Stimulated activated CD4-positive, alpha-beta T cell treated with anti-CD3 and anti-CD28 coated beads, Interleukin-2, amount 100 ng/mL, for 48 hours (primary cell): ENCODE measurements around the gene RAB3C.

Source experiments
- DNase-seq, 2 donors: peaks; one replicate each; pipeline ENCODE4 v3.0.0-alpha.2; 2020

Gene RAB3C

DNA sequence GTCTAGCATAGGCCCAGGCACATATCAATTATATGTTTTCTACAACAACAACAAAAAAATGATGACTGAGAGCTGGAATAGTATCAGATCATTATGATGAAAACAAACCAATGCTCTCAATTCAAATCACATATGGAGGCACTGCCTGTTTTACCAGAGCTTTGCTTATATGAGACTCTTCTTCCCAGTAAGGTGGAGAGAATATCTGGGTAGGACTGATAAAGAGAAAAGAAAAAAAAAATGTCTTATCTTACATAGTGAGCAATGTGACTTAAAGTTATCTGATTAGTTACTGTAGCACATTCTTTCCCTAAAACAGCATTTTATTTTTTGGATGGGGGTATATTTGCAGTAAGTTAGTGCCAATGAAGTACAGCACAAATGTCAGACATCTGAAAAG lies 154.8 kb downstream of the RAB3C start:
- no peak for DNase-seq

DNA sequence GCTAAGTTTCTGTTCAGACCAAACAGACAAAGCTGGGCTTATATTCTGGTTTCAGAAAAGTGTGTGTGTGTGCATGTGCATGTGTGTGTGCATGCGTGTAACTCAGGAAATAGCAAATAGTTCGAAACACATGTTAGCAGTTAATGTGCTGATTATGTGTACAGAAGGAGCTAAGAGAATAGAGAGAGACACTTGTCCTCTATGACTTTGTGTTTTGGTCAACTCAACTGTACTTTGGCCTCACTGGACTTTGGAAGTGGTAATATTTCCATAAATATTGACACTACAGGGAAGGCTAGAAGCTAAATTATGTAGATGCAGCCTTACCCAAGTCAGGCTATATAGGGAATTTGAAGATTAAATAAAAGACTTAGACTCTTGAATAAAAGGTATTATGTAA lies 155.5 kb downstream of the RAB3C start:
- no peak for DNase-seq

DNA sequence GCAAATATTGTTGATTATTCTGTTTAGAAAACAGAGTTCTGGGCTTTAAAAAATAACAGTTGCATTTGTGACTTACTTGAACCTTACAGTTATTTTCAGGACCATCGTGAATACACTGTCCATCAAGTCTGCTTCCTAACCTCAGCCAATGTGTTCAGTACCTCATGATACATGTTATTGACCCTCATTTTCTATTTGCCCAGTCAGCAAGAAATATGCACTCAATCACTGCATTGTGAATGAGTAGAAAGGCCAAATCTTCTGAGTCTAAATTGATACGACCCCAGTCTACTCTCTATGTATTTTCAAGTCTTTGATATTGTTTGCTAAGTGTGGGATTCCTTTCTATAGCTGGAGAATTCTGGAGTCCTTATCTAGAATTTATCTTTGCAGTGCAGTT lies 156.2 kb downstream of the RAB3C start:
- DNase-seq: no peak

DNA sequence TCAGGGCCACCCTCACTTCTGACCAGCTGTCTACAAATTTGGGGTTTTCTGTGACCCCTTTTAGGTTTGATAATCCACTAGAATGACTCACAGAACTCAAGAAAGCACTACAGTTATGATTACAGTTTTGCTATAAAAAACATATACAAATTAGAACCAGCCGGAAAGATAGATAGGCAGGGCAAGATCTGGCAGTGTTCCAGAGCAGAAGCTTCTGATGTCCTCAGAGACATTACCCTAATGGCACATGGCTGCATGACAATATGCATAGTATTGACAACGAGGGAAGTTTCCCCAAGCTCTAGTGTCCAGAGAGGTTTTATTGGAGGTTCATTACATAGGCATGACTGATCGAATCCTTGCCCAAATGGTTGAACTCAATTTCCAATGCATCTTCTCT lies 158.1 kb downstream of the RAB3C start:
- no peak for DNase-seq

DNA sequence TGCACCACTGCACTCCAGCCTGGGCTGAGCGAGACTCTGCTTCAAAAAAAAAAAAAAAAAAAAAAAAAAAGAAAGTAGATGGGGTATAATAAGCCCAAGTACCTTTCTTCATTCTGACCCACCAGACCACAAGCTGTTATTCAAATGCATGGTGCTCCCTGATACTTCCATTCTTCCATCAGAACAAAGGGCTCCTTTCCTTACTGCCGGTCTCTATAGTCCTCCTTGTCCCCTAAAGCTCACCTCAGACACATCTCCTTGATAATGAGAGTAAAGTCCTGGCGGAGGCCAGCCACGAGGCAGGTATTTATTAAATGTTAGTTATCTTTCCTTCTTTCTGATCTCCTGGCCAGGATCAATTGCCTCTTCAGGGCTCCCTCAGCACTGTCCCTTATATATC lies 162.5 kb downstream of the RAB3C start:
- DNase-seq: no peak

DNA sequence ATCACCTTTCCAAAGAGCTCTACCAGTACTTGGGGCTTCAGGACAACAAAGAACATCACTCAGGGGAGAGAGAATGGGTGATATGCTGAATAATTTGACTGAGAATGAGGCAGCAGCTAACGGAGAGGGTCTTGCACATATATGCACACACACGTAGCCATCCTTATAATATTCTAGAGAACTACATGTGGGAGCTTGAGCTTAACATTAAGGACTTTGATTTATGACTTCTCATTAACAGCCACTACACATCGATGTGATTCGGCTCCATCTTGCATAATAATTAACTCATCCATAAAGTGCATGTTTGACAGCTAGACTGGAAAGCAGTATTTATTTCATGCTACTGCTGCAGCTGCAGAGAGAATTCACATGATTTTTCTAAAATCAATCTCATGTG lies 163.4 kb downstream of the RAB3C start:
- DNase-seq: no peak

DNA sequence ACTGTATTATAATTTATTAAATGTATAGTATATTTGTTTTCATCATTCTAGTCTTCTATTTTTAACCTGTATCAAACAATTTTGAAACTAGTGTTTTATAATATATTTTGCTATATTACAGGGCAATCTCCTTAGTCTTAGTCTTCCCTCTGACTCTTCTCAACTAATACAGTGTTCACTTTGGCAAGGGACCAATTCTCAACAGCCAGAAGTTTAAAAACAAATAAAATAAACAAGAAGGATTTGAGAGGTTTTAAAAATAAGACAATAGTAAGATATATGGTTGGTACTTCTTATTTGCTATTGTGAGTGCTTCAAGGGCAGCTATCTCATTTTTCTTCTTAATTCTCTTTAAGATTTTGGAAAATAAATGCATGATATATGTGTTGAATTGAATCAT lies 167.2 kb downstream of the RAB3C start:
- DNase-seq: no peak

DNA sequence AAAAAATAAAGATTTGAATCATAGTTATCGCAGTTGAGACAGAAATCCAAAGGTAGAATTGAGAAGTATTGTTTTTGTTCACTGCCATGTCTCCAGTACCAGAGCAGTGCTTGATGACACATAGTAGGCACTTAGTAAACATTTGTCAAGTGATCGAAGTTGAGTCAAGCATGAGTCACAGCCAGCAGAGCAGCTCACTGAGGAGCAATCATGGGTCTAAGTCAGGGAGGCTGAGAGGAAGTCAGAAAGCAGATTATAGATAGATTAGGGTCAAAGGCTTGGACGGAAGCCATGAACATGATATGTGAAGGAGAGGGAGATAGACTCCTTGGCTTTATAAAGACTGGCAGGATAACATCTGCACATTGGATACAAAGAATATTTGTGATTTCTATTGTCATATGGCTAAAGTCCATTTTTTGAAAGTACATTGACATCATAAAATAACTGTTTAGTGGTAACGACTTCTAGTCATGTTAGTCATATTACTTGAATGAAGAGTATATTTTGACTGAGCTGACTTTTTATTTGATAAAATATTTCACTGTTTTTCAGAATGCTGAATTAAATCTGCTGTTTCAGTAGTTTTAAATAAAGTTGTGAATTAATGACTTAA lies 168.5 kb downstream of the RAB3C start:
- DNase-seq: no peak

DNA sequence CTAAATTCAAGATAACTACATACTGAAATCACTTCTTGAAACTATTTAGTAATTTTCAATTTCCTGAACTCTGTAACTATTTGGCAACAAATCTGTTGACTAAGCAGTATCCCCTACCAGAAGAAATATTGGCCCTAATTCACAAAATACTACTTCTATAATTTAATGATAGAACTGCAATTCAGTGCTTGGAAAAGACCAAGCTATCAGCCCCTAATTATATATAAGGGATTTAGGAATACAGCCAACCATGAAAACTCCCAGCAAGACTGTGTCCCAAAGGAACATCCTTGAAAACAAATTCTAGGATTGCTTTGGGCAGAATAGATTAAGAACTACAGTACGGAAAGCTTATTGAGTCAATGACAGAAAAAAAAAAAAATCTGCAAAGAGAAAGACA lies 169.2 kb downstream of the RAB3C start:
- DNase-seq: no peak

DNA sequence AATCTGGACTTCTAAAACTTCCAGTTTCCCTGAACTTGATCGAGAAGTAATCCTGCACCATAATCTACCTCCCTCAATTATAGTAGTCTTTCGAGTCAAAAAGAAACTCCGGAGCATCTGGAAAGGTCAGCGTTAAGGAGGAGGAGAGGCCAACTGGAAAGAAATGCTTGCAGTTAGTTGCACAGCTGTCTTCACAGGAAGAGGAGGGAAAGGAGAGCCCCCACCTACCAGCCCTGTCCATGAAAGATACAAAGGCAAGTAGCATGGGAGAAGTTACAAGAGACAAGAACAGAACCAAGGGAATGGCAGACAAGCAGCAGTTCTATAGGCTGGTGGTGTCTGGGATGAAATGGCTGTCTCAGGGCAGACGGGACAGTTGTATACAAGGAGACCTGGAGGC lies 170.6 kb downstream of the RAB3C start:
- DNase-seq: no peak

DNA sequence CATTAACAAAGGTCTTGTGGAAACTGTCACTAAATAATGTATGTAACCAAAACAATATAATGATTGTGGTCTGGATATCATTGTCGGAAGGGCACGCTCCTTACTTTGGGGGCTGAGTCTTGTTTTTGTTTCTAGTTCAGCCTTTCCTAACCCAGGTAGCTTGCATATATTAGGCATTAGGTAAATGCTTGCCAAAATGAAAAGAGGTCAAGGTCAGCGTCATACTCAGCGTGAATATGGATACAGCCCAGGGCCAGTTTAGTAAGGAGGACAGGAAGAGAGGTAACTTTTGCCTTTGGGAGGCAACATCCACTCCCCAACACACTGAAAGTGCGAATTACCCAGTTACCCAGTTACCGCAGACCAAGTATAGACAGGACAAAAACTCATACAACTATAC lies 171.4 kb downstream of the RAB3C start:
- no peak for DNase-seq

DNA sequence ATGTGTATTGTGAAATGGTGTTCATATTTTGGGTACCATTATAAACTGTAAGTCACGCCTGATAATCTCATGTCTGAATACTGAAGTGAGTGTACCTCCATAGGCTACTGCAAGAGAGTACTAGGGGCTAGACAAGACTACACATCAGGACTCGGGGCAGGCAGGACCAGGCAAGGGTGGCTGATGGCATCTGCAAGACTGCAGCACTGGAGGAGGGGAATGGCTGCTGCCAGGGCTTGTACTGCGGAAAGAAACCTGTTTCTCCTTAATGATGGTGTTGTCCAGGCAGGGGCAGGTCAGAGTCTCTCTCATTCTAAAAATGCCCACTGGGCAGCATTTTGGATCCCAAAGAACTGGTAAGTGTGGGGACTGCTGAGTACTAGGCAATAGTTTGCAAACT lies 172.5 kb downstream of the RAB3C start:
- no peak for DNase-seq

DNA sequence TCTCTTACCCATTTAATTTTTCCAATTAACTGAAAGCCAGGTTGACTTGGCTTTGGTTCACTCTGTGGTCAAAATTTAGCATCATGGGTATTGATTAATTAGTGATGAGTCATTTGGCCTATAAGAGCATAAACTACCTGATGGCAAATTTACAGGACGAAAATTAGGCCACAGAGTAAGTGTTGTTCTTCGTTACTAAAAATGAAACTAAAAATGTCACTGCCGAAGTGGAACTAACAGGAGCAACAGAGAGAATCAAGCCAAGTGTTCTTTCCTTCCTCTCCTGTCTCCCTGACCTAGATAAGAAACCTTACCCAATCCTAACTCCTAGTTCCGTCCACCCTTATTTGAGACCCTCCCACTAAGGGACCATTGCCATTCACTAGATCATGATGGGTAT lies 176.9 kb downstream of the RAB3C start:
- no peak for DNase-seq

DNA sequence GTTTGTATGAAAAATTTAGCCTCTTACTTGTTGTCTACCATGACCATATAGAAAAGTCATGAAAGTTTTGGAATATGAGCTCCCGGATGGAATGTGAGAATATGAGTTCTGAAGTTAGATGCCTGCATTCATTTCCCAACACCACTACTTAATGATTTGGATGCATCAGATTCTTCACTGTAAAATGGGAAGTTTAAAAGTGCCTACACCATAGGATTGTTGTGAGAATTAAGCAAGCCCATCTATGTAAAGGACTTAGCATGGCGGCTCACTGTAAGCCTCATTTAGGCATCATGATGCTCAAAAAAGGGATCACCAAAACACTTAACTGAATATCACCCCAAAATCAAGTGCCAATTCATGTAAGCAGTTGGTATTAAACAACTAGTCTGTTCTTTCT lies 177.3 kb downstream of the RAB3C start:
- no peak for DNase-seq

DNA sequence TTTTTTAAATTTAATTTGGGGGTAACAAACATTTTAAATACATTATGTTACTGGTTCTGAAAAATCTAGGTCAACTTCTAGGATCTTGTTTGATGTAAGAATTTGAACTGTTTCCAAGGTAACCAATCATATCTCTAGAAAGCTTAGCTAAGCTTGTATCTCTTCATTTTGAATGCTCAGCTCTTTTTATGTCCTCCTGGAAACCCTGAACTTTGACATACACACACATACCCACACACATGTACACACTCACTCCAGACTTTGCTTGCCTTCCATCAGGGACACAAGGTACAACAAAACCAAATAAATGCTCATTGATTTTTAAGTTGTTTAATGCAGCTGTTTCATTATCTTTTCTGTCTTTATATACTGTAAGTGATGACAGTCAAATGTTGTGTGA lies 178.5 kb downstream of the RAB3C start:
- DNase-seq: no peak

DNA sequence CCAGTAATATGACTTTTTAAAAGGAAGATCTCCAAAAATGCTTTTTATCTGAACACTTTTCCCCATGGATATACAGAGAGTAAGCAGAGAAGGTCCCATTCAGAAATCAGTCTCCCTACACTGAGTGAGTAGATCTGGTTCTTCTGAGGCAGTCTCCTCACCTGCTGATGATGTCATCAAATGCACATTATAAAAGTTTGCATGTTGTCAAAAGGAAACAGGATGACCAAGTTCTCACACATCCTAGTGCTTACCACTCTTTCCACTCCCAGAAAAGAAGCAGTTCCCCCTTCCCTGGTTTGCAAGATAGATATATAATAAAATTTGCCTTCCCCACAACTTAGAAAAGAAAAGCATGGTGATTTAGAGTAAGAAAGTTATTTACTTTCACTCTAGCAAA lies 180.5 kb downstream of the RAB3C start:
- no peak for DNase-seq

DNA sequence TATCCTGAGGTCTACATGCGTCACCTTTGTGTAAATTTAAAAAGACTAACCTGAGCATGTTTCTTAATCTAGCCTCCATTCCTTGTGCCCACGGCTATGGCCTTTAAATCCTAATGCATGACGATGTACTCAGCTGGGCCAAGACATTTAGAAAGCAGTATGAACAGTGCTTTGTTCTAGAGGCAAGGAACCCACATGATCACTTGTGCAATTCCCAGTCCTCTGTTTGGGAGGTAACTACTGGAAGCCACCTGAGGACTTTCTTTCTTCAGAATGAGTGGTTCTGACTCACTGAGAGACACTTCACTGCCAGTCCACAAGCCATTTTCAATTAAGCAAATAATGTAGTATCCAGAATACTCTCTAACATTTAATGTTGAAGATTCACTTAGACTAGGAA lies 181.3 kb downstream of the RAB3C start:
- no peak for DNase-seq

DNA sequence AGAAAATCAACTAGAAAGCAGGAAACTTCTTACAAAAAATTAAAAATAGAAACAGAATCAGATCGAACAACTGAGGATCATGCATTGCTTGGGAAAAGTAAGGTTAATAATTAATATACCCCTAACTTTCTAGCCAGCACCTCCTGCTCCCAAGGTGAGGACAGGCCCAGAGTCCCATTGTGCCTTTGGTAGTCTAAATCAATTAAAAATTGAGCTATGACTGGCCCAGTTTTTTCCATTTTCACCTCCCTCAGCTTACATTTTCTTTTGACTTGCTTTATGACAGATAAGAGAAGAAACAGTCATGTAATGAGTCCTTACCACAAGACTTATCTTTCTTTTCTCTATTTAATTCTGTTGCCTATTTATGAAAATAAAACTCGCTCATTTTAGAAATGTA lies 182.2 kb downstream of the RAB3C start:
- DNase-seq: no peak

DNA sequence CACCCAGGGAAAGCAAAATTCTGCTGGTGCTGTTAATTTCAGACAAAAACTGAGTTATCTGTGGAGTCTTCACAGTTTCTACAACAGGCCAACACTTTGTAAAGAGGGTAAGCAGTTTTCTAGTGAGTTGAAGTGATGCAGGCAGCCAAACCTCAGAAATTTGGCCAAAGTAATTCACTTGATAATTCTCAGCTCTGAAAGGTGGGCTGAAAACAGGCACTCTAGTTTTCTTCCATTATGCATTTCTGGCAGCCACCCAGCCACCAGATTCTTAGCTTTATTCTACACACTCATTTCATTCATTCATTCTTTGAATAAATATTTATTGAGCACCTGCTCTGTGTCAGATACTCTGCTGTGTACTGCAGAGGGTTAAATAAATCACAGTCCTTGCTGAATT lies 184.2 kb downstream of the RAB3C start:
- no peak for DNase-seq

DNA sequence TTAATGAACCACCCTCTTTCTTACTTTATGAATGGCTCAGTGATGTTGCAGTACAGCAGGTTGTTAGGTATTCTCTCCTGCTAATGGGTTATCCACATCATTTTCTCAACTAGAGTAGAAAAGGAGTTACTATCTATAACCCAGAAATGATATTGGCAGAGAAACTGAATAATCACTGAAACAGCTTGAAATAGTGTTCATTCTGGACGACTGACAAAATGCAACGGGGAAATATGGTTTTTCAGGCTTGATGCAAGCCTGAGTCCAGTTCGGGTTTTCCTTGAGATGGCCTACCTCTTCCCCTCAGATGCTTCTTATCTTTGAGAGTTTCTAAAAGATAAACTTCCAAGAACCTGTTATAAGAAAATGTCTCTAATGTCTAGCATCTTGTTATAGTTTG lies 187.3 kb downstream of the RAB3C start:
- no peak for DNase-seq

DNA sequence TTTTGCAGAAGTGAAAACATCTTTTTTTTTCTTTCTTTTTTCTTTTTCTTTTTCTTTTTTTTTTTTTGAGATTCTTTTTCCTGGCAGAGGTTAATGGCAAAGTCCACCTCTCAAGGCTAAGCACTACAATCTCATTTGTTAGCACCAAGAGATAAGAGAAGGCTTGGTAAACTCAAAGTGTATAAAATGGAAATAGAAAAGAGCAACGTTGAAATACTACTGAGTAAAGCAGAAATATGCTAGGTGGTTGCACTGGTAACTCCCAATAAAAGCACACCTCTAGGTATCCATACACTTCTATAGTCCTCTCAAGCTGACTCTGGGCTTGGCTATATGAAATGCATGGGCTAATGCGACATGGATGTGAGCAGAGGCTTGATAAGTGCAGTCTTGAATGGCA lies 188.9 kb downstream of the RAB3C start:
- DNase-seq: no peak

DNA sequence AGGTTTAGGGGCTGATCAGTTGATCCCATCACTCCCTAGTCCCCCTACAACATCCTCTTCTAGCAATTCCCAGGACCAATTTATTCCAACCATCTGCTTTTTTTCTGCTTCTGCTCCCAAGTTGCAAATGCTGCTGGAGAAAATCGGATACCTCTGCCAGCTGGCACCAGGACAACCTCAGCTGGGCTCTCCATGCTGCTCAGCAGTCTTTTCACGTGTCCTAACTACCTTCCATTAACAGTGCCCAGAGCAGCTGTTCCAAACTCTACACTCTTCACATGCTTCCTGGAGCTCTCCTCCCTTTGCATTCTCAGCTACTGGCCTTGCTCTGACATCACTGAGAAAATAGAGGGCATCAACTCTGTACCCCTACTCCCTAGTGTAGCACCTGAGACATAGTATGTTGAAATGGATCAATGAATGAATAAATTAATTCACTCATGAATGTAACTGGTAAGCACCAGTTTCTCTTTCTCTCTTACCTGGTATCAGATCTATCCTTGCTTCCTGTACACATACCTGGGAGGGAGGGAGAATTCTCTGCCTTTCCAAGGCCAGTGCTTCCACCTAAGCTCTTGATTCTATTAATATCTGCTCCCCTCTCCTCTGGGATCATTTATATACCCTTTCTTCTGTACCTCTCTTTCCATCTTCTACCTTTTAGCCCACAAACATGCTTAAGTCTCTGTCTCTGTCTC lies 191.0 kb downstream of the RAB3C start:
- DNase-seq: no peak

DNA sequence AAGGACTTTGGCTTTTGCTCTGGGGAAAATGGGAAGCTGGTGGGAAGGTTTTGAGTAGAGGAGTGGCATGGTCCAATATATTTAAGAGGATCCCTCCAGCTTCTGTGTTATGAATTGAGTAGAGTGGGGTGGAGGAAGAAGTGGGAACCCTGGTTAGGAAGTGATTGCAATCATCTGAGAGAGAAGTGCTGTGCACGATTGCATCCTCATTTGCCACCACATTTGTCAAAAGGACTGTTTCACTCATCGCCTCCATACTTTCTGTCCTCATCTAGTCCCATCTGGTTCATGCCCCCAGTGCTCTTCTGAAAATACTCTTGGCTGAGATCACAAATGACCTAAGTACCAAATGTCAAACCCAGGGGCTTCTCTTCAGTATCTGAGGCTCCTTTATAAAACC lies 192.1 kb downstream of the RAB3C start:
- no peak for DNase-seq

DNA sequence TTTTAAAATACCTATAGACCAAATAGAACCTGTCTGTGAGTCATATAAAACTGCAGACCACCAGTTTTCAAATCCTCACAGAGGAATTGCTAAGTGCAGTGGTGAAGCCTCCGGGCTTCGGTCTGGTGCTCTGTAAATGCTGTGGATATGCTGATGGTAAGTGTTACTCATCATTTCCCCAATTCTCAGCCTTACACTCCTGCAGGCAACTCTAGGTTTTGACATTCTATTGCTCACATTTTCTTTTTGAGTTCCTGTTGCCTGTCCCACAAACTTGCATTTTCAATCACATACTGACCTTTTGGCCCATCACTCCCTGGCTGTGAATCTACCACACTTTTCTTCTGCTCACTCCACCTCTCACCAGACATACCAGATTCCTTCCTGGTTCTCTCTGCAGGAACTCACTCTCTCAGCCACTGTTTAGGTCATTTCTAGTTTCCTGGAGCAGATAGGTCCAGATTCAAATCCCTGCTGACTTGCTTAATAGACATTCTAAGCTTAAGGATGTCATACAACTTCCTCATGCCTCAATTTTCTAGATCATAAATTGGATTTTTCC lies 192.9 kb downstream of the RAB3C start:
- no peak for DNase-seq

DNA sequence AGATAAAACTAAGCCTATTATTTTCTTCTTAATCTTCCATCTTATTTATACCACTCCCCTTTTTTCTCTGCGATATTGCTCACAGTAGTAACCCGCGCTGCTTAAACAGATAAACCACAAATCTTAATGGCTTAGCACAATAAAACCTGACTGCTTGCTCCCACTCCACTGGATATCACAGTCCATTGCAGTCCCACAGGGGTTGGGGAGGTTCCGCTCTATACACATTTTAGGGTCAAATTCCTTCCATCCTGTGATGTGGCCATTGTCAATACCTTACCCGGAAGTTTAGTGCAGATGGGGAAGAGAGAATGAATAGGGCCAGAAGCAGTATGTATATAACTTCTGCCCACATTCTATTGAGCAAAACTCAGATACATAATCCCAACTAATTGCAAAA lies 193.7 kb downstream of the RAB3C start:
- no peak for DNase-seq
